GM12874 (cell line): ENCODE measurements around the gene TMEM244.

Experiments
- TF ChIP-seq, protein P1 (sequence below): IDR thresholded peaks from 2 replicates; pipeline ENCODE4 v1.5.1; 2011; ENCODE audit warnings: low read depth, mild to moderate bottlenecking, control low read depth, low read length, moderate library complexity; ENCODE audit not compliant: insufficient read depth

The TMEM244 gene

DNA sequence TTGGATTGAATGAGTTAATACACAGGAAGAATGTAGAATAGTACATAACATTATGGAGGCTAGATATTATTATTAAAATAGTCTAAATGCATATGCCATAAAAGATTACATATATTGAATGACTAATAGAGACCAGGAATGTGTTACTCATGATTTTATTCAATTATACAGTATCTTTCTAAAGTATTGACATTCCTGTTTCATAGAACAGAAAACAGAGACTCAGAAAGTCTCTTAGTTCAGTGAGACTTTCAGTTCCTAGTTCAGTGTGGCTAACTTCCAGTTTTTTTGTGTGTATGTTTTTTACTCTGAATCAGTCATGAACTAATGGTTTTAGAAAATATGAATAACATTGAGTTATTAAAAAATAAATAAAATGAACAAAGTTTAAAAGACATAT lies 34.6 kb upstream of the TMEM244 start:
- TF ChIP-seq, protein P1, sequence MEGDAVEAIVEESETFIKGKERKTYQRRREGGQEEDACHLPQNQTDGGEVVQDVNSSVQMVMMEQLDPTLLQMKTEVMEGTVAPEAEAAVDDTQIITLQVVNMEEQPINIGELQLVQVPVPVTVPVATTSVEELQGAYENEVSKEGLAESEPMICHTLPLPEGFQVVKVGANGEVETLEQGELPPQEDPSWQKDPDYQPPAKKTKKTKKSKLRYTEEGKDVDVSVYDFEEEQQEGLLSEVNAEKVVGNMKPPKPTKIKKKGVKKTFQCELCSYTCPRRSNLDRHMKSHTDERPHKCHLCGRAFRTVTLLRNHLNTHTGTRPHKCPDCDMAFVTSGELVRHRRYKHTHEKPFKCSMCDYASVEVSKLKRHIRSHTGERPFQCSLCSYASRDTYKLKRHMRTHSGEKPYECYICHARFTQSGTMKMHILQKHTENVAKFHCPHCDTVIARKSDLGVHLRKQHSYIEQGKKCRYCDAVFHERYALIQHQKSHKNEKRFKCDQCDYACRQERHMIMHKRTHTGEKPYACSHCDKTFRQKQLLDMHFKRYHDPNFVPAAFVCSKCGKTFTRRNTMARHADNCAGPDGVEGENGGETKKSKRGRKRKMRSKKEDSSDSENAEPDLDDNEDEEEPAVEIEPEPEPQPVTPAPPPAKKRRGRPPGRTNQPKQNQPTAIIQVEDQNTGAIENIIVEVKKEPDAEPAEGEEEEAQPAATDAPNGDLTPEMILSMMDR = no peak

DNA sequence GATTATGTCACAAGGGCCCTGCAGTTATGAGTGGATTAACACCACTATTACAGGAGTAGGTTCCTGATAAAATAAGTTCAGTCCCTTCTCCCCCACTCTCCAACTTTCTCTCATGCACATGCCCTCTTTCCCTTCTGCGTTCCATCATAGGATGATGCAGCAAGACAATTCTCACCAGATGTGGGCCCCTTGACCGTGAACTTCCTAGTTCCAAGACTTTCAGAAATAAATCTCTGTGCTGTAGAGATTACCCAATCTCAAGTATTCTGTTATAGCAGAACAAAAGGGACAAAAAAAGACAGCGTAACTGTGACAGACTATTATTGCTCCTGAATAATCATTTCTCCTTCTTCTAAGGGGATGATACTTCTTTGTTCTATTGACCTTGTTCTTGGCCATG lies 33.8 kb upstream of the TMEM244 start:
- TF ChIP-seq, protein P1 = no peak

DNA sequence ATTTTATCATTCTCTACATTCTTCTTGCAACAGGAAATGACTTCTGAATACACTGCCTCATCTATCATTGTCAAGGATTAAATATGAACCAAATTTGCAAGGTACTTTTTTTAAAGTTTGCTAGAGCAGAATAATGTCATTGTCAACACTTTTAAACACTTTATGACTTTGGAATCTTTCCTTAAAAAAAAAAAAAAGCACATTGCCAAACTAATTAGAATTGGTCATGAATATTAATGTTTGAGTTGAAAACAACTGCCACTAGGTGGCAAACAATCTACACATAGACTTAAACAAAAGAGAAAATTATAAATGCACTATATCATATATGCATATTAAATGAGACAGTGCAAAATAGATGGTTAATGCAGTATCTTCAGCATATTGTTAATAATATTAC lies 32.5 kb upstream of the TMEM244 start:
- TF ChIP-seq, protein P1 = no peak

DNA sequence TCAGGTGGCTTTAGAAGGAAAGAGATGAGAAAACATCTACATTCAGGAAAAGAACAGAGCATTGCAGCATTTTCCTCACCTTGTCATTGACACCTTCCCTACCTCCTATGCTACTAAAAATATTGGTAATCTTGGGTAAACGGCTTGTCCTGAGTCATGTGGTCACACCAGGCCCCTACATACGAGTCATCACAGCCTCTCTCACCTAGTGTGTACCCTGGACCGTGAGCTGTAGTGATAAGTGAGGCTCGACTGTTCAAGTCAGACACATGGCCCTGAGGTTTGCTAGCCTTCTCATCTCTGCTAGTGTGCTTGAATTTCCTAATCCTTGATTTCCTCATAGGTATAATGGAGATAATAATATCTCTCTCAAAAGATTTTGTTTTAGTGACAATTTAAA lies 29.6 kb upstream of the TMEM244 start:
- TF ChIP-seq, protein P1 = no peak

DNA sequence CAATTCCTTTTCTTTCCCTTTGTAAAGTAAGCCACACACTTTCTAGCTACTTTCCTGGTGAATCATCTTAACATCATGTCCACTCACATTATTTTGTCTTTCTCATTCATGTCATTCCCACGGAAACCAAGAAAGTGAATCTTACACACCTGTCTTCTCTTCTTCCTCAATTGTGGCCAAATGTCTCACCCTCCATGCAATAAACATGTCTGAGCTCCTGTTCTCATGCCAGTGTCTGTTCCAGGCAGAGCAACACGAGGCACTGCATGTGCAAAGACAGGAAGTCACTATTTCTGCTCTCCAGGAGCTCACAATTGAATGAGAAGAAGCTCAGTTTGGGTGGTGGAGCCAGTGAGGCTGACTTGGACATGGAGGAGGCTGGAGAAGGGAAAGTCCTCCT lies 29.0 kb upstream of the TMEM244 start:
- TF ChIP-seq, protein P1 = no peak

DNA sequence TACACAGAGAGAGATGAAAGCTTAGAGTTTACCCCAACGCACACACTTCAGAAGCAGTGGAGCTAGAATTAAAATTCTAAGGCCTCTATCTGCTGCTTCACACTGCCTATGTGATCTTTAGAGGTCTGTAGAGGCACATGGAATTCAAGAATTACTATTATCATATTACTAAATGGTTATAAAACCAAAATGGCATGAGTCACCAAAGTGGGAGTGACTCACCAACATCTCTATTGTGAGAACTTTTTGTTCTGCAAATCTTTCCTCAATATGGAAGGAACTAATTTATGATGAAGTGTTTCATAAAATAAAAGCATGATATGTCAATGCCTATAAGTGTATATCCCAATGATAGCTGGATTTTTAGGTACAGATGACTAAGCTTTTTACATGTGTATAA lies 28.5 kb upstream of the TMEM244 start:
- TF ChIP-seq, protein P1 = no peak

DNA sequence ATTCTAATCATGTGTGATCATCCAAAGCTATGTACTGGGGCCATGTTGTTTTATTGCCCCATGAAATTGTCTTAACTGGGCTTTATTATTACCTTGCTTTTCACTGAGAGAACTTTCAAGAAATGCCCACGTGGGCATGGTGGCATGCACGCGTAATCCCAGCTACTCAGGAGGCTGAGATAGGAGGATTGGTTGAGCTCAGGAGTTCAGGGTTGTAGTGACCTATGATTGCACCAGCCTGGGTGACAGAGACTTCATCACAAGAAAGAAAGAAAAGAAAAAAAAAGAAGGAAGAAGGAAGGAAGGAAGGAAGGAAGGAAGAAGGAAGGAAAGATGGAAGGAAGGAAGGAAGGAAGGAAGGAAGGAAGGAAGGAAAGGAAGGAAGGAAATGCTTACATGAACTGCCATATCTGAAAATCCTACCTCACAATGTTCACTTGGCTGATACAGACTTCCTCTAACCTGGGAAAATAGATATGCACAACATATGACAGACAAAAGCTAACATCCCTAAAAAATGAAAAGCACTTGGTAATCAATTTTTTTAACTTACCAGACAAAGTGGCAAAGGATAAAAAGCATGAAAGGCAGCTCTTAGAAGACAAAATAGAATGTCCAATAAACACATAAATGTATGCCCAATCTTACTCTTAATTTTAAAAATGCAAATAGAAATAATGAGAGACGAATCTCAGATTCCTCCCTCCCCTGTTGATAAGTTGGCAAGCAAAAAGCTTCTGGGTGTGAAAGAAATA lies 25.5 kb upstream of the TMEM244 start:
- TF ChIP-seq, protein P1 = no peak
